IPS-11a (cell line): Measurements from ENCODE around the gene TNFSF9.
A peak's percentile ranks its signal among the peaks of the same experiment; 100 is the strongest.
"Not testable (repeated sequence)": the region's sequence is repeated elsewhere in the genome, so short reads cannot be mapped to it uniquely, and the experiment has no call there.

Source experiments
- H3K4me3 ChIP-seq: one replicate; pipeline ENCODE4 v1.5.1; 2013; ENCODE audit warnings: low read depth, low read length, control low read depth

Gene TNFSF9

GRCh38 chr19:6503407-6504201 is 27.2 kb upstream of the TNFSF9 start:
- no peak overlapping the region for H3K4me3 ChIP-seq

- H3K4me3 ChIP-seq = not testable (repeated sequence)
Observed at GRCh38 chr19:6508028-6508771, 22.6 kb upstream of the TNFSF9 start.

- no peak overlapping the region for H3K4me3 ChIP-seq
Observed at GRCh38 chr19:6509118-6509971, 21.5 kb upstream of the TNFSF9 start.

- H3K4me3 ChIP-seq = no peak overlapping the region
Observed at GRCh38 chr19:6510618-6511017, 20.2 kb upstream of the TNFSF9 start.

GRCh38 chr19:6514089-6514488 is 16.7 kb upstream of the TNFSF9 start:
- H3K4me3 ChIP-seq = no peak overlapping the region

- no peak overlapping the region for H3K4me3 ChIP-seq
Observed at GRCh38 chr19:6514926-6515544, 15.8 kb upstream of the TNFSF9 start.

- H3K4me3 ChIP-seq = peak overlapping the region; percentile 53
Observed at GRCh38 chr19:6516018-6516658, 14.7 kb upstream of the TNFSF9 start.

GRCh38 chr19:6516659-6517291 is 14.1 kb upstream of the TNFSF9 start:
- H3K4me3 ChIP-seq = peak overlapping the region; percentile 53

- H3K4me3 ChIP-seq = no peak overlapping the region
Observed at GRCh38 chr19:6518145-6518911, 12.5 kb upstream of the TNFSF9 start.

GRCh38 chr19:6519289-6519688 is 11.5 kb upstream of the TNFSF9 start:
- H3K4me3 ChIP-seq = no peak overlapping the region

GRCh38 chr19:6521718-6522646 is 8.8 kb upstream of the TNFSF9 start:
- no peak overlapping the region for H3K4me3 ChIP-seq

- H3K4me3 ChIP-seq = no peak overlapping the region
Observed at GRCh38 chr19:6522712-6523111, 8.1 kb upstream of the TNFSF9 start.

- H3K4me3 ChIP-seq = no peak overlapping the region
Observed at GRCh38 chr19:6524311-6524710, 6.5 kb upstream of the TNFSF9 start.

- H3K4me3 ChIP-seq = no peak overlapping the region
Observed at GRCh38 chr19:6527893-6528543, 2.8 kb upstream of the TNFSF9 start.

- no peak overlapping the region for H3K4me3 ChIP-seq
Observed at GRCh38 chr19:6528544-6529121, 2.2 kb upstream of the TNFSF9 start.

GRCh38 chr19:6529351-6529750 is 1.5 kb upstream of the TNFSF9 start:
- H3K4me3 ChIP-seq = no peak overlapping the region

GRCh38 chr19:6529937-6530385 is 865 bp upstream of the TNFSF9 start:
- no peak overlapping the region for H3K4me3 ChIP-seq
